ENCODE results near the gene SLC4A7. TPM values are rescaled to one million over a fixed set of nuclear protein-coding genes. Genes with fewer than 3 reads are reported as not detected.

The SLC4A7 gene
- total RNA-seq, 1 experiment from 2014 or later = 28.1 TPM

GRCh38 chr3:27326629-27327545 is 157.3 kb downstream of the SLC4A7 start:
- H4K20me1 ChIP-seq (ENCODE audit: insufficient read depth) = no peaks in the 10 kb centered on the region
- H3K36me3 ChIP-seq (ENCODE audit: low read depth) = no peaks in the 10 kb centered on the region
- no peak overlapping the region for H3K27ac ChIP-seq
- intact Hi-C loops (cut with micrococcal nuclease; ENCODE audit: unreplicated experiment) = no loop called here
- BruUV-seq (replicated peaks) = no TSS peak
- ChIA-PET POLR2A (ENCODE audit: unreplicated experiment) (no interaction called here), CTCF (no interaction called here)
- no peak overlapping the region for H3K4me2 ChIP-seq
- no peaks in the 10 kb centered on the region for H3F3A ChIP-seq (ENCODE audit: insufficient read depth, low read depth)
- DNase-seq = no peak
- no peaks in the 10 kb centered on the region for H3K9me2 ChIP-seq (ENCODE audit: insufficient read depth)
- peaks cover 5% of the 10 kb centered on the region; the same call in 1 of the 2 replicates for H3K4me1 ChIP-seq (replicated peaks; ENCODE audit: insufficient read depth)
- H3K27me3 ChIP-seq (ENCODE audit: insufficient read depth, low read depth) = no peaks in the 10 kb centered on the region
- no peak for TF ChIP-seq EZH2 (IDR thresholded peaks at IDR 0.05; ENCODE audit: low read depth)
- no peak for TF ChIP-seq CTCF (conservative IDR thresholded peaks at IDR 0.05)
- H2AFZ ChIP-seq = no peak overlapping the region
- H3K4me3 ChIP-seq = no peak overlapping the region
- no peaks in the 10 kb centered on the region for H3K79me2 ChIP-seq (ENCODE audit: low read depth)
- H3K9me3 ChIP-seq (ENCODE audit: insufficient read depth, low read depth) = no peaks in the 10 kb centered on the region; the same call in 1 of the 2 replicates

- Histone ChIP-seq H3K9me3 (ENCODE audit: insufficient read depth, low read depth) (no peaks in the 10 kb centered on the region; the same call in 1 of the 2 replicates), H3K4me1 (replicated peaks; ENCODE audit: insufficient read depth) (peaks cover 5% of the 10 kb centered on the region; the same call in 1 of the 2 replicates), H3K27me3 (ENCODE audit: insufficient read depth, low read depth) (no peaks in the 10 kb centered on the region), H3F3A (ENCODE audit: insufficient read depth, low read depth) (no peaks in the 10 kb centered on the region), H3K79me2 (ENCODE audit: low read depth) (no peaks in the 10 kb centered on the region), H3K4me2 (no peak overlapping the region), H4K20me1 (ENCODE audit: insufficient read depth) (no peaks in the 10 kb centered on the region), H3K27ac (no peak overlapping the region), H3K9me2 (ENCODE audit: insufficient read depth) (no peaks in the 10 kb centered on the region), H3K36me3 (ENCODE audit: low read depth) (no peaks in the 10 kb centered on the region), H3K4me3 (no peak overlapping the region), H2AFZ (no peak overlapping the region)
- TF ChIP-seq EZH2 (IDR thresholded peaks at IDR 0.05; ENCODE audit: low read depth) = no peak
- no peak for TF ChIP-seq CTCF (conservative IDR thresholded peaks at IDR 0.05)
- intact Hi-C loops (cut with micrococcal nuclease; ENCODE audit: unreplicated experiment) = no loop called here
- DNase-seq = no peak
- ChIA-PET CTCF (no interaction called here), POLR2A (ENCODE audit: unreplicated experiment) (no interaction called here)
- BruUV-seq (replicated peaks) = no TSS peak
These were observed 158.0 kb downstream of the SLC4A7 start for GRCh38 chr3:27326202-27326601.

- Histone ChIP-seq H3F3A (ENCODE audit: insufficient read depth, low read depth) (no peaks in the 10 kb centered on the region), H3K79me2 (ENCODE audit: low read depth) (no peaks in the 10 kb centered on the region), H3K4me2 (no peak overlapping the region), H4K20me1 (ENCODE audit: insufficient read depth) (no peaks in the 10 kb centered on the region), H3K27me3 (ENCODE audit: insufficient read depth, low read depth) (no peaks in the 10 kb centered on the region), H3K4me1 (replicated peaks; ENCODE audit: insufficient read depth) (peaks cover 5% of the 10 kb centered on the region; the same call in 1 of the 2 replicates), H2AFZ (no peak overlapping the region), H3K36me3 (ENCODE audit: low read depth) (no peaks in the 10 kb centered on the region), H3K9me3 (ENCODE audit: insufficient read depth, low read depth) (no peaks in the 10 kb centered on the region; the same call in 1 of the 2 replicates), H3K27ac (no peak overlapping the region), H3K4me3 (no peak overlapping the region), H3K9me2 (ENCODE audit: insufficient read depth) (no peaks in the 10 kb centered on the region)
- intact Hi-C loops (cut with micrococcal nuclease; ENCODE audit: unreplicated experiment) = no loop called here
- ChIA-PET CTCF (no interaction called here), POLR2A (ENCODE audit: unreplicated experiment) (no interaction called here)
- no TSS peak for BruUV-seq (replicated peaks)
- no peak for DNase-seq
- TF ChIP-seq EZH2 (IDR thresholded peaks at IDR 0.05; ENCODE audit: low read depth) = no peak
- TF ChIP-seq CTCF (conservative IDR thresholded peaks at IDR 0.05) = no peak
These were observed 158.8 kb downstream of the SLC4A7 start for GRCh38 chr3:27325419-27325818.

Data from PC-9 (cell line).